Tibial nerve (tissue), 3 donors: ENCODE measurements around the gene ANO2.

ENCODE experiments used
- POLR2A ChIP-seq, 2 donors: fragments of 450-650 bp; IDR thresholded peaks; one replicate each; pipeline ENCODE4 v1.6.1; 2017; ENCODE audit warnings: antibody characterized with exemption in 2 of 2, mild to moderate bottlenecking in 2 of 2, moderate library complexity in 2 of 2
- TF ChIP-seq, protein P1 (sequence below), 5 experiments: fragments of 200-600 bp in 3 of 5; fragments of 450-650 bp in 2 of 5; sonication (generic) in 3 of 5; IDR thresholded peaks; one replicate each; pipeline ENCODE4 v1.5.1; 2016 to 2019; ENCODE audit warnings: antibody characterized with exemption in 5 of 5, mild to moderate bottlenecking in 3 of 5, moderate library complexity in 2 of 5

DNA sequence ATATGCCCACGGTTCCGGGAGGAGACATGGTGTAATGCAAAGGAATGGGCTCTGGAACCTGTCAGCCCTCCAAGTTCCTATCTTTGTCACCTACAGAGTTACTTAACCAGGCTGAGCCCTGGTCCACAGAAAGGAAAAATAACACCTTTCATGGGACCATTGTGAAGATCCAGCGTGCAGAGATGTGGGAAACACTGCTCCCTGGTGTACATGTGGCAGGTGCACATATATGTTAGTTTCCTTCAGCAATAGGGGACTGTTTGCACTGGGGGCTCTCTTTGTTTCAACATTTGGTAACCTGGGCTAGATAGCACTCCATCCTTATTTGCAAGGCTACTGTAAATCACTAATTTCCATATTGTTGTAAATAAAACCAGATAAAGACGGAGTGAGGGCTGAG, 72.3 kb downstream of the ANO2 start:
- no peak for TF ChIP-seq POLR2A (IDR thresholded peaks at IDR 0.05)
- TF ChIP-seq, protein P1, sequence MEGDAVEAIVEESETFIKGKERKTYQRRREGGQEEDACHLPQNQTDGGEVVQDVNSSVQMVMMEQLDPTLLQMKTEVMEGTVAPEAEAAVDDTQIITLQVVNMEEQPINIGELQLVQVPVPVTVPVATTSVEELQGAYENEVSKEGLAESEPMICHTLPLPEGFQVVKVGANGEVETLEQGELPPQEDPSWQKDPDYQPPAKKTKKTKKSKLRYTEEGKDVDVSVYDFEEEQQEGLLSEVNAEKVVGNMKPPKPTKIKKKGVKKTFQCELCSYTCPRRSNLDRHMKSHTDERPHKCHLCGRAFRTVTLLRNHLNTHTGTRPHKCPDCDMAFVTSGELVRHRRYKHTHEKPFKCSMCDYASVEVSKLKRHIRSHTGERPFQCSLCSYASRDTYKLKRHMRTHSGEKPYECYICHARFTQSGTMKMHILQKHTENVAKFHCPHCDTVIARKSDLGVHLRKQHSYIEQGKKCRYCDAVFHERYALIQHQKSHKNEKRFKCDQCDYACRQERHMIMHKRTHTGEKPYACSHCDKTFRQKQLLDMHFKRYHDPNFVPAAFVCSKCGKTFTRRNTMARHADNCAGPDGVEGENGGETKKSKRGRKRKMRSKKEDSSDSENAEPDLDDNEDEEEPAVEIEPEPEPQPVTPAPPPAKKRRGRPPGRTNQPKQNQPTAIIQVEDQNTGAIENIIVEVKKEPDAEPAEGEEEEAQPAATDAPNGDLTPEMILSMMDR (IDR thresholded peaks at IDR 0.05), result no peak
